SJCRH30 (cell line): ENCODE results near the gene ACOT13. TPM values are rescaled to one million over a fixed set of nuclear protein-coding genes. Genes with fewer than 3 reads are reported as not detected.
"Not testable (repeated sequence)": the region's sequence is repeated elsewhere in the genome, so short reads cannot be mapped to it uniquely, and the experiment has no call there.

Source experiments
- DNase-seq, 2 experiments: peaks; one replicate each; pipeline ENCODE4 v3.0.0-alpha.2; 2015 to 2020
- H3K27ac ChIP-seq: fragments of 250-450 bp; sonication (Bioruptor Pico); 2 replicates; pipeline ENCODE4 v1.5.1; 2020; ENCODE audit warnings: mild to moderate bottlenecking, moderate library complexity
- H3K27me3 ChIP-seq: fragments of 250-450 bp; sonication (Bioruptor Pico); 2 replicates; pipeline ENCODE4 v1.5.1; 2020; ENCODE audit warnings: mild to moderate bottlenecking, moderate library complexity
- H3K36me3 ChIP-seq: fragments of 250-450 bp; sonication (Bioruptor Pico); 2 replicates; pipeline ENCODE4 v1.5.1; 2020; ENCODE audit warnings: mild to moderate bottlenecking, moderate library complexity
- H3K4me1 ChIP-seq: fragments of 250-450 bp; sonication (Bioruptor Pico); 2 replicates; pipeline ENCODE4 v1.5.1; 2020; ENCODE audit warnings: mild to moderate bottlenecking, moderate library complexity
- H3K4me3 ChIP-seq: fragments of 250-450 bp; sonication (Bioruptor Pico); 2 replicates; pipeline ENCODE4 v1.5.1; 2020; ENCODE audit warnings: mild to moderate bottlenecking, moderate library complexity
- H3K9me3 ChIP-seq: fragments of 250-450 bp; sonication (Bioruptor Pico); replicated peaks from 2 replicates; pipeline ENCODE4 v1.5.1; 2020; ENCODE audit warnings: mild to moderate bottlenecking, moderate library complexity
- total RNA-seq: library from RNA; depleted of rRNA; stranded (reverse); fragments of >200 nt; shearing (Covaris generic); gene quantifications from 2 replicates; pipeline ENCODE4 v1.2.3, GENCODE V29; 2014

Gene ACOT13
- total RNA-seq, 1 experiment from 2014 or later, result 10.1 TPM

DNA sequence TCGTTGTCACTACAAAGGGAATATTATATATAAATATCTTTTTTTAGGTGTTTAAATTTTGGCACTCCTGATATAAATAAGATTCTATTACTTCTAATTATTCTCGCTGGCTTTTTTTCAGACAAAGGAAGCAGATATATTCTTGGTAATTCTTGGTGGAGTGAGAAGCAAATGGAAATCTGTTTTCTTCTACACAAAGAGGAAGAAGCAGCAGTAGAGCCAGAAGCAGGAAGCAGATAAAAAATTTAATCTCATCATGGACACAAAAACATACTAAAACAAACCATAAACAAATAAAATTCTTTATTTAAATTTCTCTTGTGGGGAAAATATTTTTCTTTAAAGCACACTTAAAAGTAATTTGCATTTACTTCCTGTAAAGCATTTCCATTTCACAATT is 17.2 kb upstream of the ACOT13 start:
- Histone ChIP-seq H3K4me1 (no peaks in the 10 kb centered on the region), H3K4me3 (no peak overlapping the region), H3K36me3 (peaks cover 2% of the 10 kb centered on the region; the same call in 1 of the 2 replicates), H3K27ac (no peak overlapping the region), H3K27me3 (no peaks in the 10 kb centered on the region), H3K9me3 (no peaks in the 10 kb centered on the region)
- no peak for DNase-seq

DNA sequence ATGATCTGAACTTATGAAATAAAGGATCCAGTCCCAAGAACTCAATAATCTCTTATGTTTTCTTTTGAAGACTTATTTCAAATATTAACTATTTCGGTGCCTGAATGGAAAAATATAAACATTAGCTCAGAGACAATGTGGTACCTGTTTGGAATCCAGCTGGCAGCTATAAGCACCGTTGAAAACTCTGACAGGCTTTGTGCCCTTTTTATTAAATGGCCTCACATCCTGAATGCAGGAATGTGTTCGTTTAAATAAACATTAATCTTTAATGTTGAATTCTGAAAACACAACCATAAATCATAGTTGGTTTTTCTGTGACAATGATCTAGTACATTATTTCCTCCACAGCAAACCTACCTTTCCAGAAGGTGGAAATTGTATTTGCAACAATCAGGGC is 16.5 kb upstream of the ACOT13 start:
- Histone ChIP-seq H3K27ac (no peak overlapping the region), H3K36me3 (peaks cover 2% of the 10 kb centered on the region; the same call in 1 of the 2 replicates), H3K9me3 (no peaks in the 10 kb centered on the region), H3K4me3 (no peak overlapping the region), H3K27me3 (no peaks in the 10 kb centered on the region), H3K4me1 (no peaks in the 10 kb centered on the region)
- no peak for DNase-seq

DNA sequence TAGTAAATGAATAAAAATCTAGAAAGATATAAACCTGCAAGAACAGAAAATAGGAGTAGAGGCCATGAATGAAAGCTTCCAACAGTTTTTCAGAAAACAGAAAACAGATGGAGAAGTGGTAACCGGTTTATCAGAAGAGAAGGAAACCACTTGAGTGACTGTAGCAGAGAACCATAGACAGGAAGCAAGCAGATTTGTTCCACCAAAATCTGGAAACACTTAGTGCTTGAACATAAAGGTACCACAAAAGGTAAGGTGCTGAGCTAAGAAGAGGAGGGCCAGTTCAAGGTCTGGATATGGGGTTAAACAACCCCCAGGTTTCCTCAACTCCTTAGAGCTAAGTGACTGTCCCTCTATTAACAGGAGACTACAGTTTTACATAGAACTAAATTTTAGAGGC is 11.7 kb upstream of the ACOT13 start:
- Histone ChIP-seq H3K36me3 (no peaks in the 10 kb centered on the region; the same call in 1 of the 2 replicates), H3K27me3 (no peaks in the 10 kb centered on the region), H3K27ac (no peak overlapping the region), H3K4me3 (no peak overlapping the region), H3K4me1 (no peaks in the 10 kb centered on the region), H3K9me3 (no peaks in the 10 kb centered on the region)
- no peak for DNase-seq

DNA sequence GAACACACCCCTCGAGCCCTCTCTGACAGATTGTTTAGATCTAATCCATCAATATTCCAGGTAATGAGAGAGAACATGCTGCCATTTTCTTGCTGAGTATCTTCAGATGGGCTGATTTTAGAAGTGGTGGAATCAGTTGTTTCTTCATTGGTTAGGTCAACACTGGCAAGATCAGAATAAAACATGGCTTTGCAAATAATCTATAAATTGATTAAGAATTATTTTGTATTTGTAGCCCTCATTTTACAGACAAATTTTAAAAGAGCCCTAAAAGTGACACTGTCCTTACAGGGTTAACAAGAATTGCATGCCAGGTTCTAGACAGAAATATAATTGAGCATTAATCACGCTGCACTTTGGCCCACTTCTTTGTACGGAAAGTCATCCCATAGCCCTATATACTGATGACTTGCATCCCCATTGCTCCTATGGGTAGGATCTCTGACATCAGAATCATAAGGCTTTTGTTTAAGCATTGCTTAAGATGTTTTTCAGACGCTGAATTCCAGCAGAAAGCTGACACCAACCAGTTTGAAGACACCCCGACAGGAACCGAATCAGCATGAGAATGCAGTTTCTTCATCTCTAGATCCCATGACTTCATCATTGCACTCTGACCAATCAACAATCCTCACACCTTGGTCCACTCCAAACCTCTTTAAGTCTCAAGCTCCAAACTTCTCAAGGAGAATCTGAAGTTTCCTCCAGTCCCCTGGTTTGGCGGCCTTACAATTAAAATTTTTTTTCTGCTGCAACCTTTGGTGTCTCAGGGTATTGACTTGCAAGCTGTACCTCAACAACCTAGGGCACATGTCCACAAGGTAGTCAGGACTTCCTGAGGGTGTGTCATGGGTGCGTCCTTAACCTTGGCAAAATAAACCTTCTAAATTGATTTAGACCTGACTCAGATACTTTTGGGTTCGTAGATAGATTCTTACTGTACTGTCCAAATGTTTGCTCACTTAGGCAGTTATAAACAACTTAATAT is 8.0 kb upstream of the ACOT13 start:
- Histone ChIP-seq H3K36me3 (peaks cover 5% of the 10 kb centered on the region; the same call in 1 of the 2 replicates), H3K27ac (no peak overlapping the region), H3K27me3 (no peaks in the 10 kb centered on the region), H3K4me3 (no peak overlapping the region), H3K9me3 (no peaks in the 10 kb centered on the region), H3K4me1 (no peaks in the 10 kb centered on the region)
- DNase-seq, result no peak

DNA sequence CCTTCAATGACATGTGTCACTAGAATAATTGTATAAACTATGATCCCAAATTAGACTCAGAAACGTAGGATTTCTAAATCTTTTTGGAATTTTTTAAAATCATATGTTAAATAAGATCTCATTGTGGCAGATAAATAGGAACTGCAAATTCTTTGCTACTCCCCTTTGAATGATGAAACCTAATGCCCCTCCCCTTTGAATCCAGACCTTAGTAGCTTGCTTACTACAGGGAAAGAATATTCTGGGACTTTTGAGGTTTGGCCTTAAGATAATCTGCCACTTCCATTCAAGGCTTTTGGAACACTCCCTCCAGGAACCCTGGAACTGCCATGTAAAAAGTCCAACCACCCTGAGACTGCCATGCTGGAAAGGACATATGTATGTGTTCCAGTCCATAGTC is 7.3 kb upstream of the ACOT13 start:
- no peak for DNase-seq
- peaks cover 5% of the 10 kb centered on the region; the same call in 1 of the 2 replicates for H3K36me3 ChIP-seq
- no peaks in the 10 kb centered on the region for H3K4me1 ChIP-seq
- no peak overlapping the region for H3K27ac ChIP-seq
- no peaks in the 10 kb centered on the region for H3K27me3 ChIP-seq
- H3K4me3 ChIP-seq, result no peak overlapping the region
- no peaks in the 10 kb centered on the region for H3K9me3 ChIP-seq

DNA sequence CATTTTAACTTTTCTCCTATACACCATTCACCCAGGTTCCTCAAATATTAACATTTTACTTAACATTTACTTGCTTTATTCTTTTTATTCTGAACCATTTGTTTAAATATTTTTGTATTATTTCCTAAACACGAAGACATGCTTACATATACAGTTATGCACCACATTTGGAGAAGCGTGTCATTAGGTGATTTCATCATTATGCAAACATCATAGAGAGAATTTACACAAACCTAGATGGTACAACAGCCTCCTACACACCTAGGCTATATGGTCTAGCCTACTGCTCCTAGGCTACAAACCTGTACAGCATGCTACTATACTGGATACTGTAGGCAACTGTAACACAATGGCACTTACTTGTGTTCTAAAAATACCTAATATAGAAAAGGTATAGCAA is 6.8 kb upstream of the ACOT13 start:
- H3K36me3 ChIP-seq, result peaks cover 5% of the 10 kb centered on the region; the same call in 1 of the 2 replicates
- H3K4me3 ChIP-seq, result no peak overlapping the region
- H3K9me3 ChIP-seq, result no peaks in the 10 kb centered on the region
- H3K27ac ChIP-seq, result no peak overlapping the region
- H3K4me1 ChIP-seq, result no peaks in the 10 kb centered on the region
- DNase-seq, result no peak
- H3K27me3 ChIP-seq, result no peaks in the 10 kb centered on the region

DNA sequence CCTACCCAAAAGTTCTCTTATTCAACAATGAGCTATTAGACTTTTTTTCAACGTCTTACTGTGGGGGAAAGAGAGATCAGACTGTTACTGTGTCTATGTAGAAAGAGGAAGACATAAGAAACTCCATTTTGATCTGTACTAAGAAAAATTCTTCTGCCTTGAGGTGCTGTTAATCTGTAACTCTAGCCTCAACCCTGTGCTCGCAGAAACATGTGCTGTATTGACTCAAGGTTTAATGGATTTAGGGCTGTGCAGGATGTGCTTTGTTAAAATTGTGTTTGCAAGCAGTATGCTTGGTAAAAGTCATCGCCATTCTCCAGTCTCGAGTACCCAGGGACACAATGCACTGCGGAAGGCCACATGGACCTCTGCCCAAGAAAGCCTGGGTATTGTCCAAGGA is 5.1 kb upstream of the ACOT13 start:
- not testable (repeated sequence) for H3K36me3 ChIP-seq, H3K4me1 ChIP-seq, H3K27me3 ChIP-seq, H3K9me3 ChIP-seq, DNase-seq, H3K27ac ChIP-seq, H3K4me3 ChIP-seq

DNA sequence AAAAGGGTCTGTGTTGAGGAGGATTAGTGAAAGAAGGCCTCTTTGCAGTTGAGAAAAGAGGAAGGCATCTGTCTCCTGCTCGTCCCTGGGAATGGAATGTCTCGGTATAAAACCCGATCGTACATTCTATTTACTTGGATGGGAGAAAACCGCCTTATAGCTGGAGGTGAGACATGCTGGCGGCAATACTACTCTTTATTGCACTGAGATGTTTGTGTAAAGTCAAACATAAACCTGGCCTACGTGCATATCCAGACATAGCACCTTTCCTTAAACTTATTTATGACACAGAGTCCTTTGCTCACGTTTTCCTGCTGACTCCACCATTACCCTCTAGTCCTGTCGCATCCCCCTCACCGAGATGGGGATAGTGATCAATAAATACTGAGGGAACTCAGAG is 4.6 kb upstream of the ACOT13 start:
- no peaks in the 10 kb centered on the region for H3K9me3 ChIP-seq
- H3K27ac ChIP-seq, result no peak overlapping the region
- no peak for DNase-seq
- H3K36me3 ChIP-seq, result peaks cover 5% of the 10 kb centered on the region; the same call in 1 of the 2 replicates
- no peak overlapping the region for H3K4me3 ChIP-seq
- H3K4me1 ChIP-seq, result no peaks in the 10 kb centered on the region
- H3K27me3 ChIP-seq, result no peaks in the 10 kb centered on the region

DNA sequence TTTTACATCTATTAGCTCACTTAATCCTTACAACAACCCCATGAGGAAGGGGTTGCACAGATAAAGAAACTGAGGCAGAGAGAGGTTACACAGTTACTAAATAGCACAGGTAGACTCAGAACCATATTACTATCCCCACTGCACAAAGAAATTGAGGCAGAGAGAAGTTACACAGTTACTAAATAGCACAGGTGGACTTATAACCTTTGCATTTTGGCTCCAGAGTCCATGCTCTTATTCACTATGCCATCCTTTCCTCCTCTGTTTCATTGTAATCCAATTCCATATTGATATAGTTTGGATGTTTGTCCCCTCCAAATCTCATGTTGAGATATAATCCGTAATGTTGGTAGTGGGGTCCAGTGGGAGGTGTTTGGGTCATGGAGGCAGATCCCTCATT is 3.7 kb upstream of the ACOT13 start:
- Histone ChIP-seq H3K4me3 (no peak overlapping the region), H3K4me1 (no peaks in the 10 kb centered on the region), H3K27ac (no peak overlapping the region), H3K36me3 (peaks cover 5% of the 10 kb centered on the region; the same call in 1 of the 2 replicates), H3K9me3 (no peaks in the 10 kb centered on the region), H3K27me3 (no peaks in the 10 kb centered on the region)
- DNase-seq, result no peak

DNA sequence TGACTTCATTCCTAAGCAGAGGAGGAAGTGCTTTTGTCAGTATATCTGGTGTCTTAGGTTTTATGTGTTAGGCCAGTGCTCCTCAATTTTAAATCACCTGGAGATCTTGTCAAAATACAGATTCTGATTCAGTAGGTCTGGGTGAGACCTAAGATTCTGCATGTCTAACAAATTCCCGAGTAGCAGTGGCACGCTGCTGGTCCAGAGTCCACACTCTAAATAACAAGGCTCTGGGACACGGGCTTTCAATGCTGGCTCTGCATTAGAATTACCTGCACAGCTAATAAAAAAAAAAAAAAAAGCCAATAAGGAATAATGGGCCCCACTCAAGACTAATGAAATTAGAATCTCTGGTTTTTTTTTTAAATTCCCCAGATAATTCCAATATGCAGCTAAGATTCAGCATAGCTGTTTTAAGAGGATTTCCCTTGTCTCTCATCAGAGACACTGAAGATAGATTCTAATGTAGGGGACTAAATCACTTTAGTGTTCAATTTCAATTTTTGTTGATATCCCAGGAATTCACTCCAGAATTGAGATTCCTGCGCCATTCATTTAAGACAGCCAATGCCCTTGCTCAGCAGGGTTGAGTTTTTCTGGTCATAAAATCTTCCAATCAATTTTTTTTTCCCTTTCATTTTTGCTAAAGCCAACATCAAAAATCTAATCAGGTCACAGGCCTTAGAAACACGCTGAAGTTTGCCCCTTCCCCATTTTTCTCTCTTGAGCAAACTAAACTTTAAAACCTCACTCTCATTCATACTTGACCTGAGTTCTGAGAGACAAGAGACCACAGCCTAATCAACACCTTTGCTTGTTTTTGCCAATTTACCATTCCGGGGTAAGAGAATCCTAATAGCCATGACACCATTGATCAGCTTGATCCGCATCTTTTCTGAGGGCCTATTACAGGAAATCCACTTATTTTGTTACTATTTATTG is 2.6 kb upstream of the ACOT13 start:
- DNase-seq, result no peak
- H3K4me3 ChIP-seq, result no peak overlapping the region
- no peaks in the 10 kb centered on the region for H3K9me3 ChIP-seq
- H3K4me1 ChIP-seq, result no peaks in the 10 kb centered on the region
- H3K36me3 ChIP-seq, result peaks cover 5% of the 10 kb centered on the region; the same call in 1 of the 2 replicates
- no peak overlapping the region for H3K27ac ChIP-seq
- H3K27me3 ChIP-seq, result no peaks in the 10 kb centered on the region

DNA sequence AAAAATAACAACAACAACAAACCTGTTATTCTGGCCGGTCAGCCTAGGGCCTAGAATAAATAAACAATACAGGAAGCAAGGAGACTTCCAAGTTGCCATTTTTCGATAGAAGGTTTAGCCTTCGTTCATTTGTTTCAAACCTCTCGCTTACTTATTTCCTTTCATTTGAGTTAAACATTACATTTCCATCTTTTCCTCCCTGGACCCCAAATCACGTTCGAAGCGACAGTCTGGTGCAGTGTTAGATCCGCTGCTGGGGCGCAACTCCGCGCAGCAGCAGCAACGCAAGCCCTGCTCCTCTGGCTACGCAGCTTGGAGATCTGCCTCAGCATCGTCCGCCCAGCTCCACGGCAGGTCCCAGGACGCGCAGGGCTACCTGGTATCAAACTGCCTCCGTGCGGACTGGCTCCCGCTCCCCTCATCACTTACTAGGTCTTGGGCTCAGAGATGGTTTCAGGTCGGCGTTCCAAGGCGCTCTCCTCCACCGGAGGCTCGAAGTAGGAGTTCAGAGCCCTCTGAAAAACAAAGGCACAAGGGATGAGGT is 708 bp upstream of the ACOT13 start:
- no peaks in the 10 kb centered on the region for H3K4me1 ChIP-seq
- DNase-seq, result peak in 1 of 2 experiments; percentile 26
- H3K27me3 ChIP-seq, result no peaks in the 10 kb centered on the region

DNA sequence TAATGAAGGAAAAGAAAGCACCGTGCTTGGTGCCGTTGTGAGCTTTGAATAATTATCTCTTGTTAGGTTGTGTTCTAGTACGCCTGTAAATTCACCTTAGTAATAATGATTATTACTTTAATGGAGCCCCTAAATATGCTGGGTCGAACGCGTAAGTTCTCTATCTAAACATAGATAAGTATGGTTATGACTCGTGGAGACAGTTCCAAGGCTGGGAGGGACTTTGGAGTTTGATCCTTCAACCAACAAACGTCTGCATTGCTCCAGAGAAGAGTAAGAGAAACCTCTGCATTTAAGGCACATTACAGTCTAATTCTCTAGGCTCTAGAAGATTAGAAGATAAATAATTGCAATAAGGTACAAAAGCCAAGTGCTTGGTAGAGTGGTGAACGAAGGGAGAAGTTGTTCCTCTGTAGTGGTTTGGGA is 514 bp downstream of the ACOT13 start:
- peaks cover 5% of the 10 kb centered on the region; the same call in 1 of the 2 replicates for H3K36me3 ChIP-seq
- H3K4me3 ChIP-seq, result peak overlapping the region; percentile 75
- no peaks in the 10 kb centered on the region for H3K27me3 ChIP-seq
- H3K4me1 ChIP-seq, result no peaks in the 10 kb centered on the region
- no peaks in the 10 kb centered on the region for H3K9me3 ChIP-seq
- peak overlapping the region; percentile 75 for H3K27ac ChIP-seq
- DNase-seq, result peak in 1 of 2 experiments; percentile 3

More for the DNA sequence above, 708 bp upstream of the ACOT13 start:
- Histone ChIP-seq H3K4me3 (peak overlapping the region; percentile 75), H3K27ac (peak overlapping the region; percentile 75; the same call in 1 of the 2 replicates), H3K36me3 (peaks cover 5% of the 10 kb centered on the region; the same call in 1 of the 2 replicates), H3K9me3 (no peaks in the 10 kb centered on the region)

DNA sequence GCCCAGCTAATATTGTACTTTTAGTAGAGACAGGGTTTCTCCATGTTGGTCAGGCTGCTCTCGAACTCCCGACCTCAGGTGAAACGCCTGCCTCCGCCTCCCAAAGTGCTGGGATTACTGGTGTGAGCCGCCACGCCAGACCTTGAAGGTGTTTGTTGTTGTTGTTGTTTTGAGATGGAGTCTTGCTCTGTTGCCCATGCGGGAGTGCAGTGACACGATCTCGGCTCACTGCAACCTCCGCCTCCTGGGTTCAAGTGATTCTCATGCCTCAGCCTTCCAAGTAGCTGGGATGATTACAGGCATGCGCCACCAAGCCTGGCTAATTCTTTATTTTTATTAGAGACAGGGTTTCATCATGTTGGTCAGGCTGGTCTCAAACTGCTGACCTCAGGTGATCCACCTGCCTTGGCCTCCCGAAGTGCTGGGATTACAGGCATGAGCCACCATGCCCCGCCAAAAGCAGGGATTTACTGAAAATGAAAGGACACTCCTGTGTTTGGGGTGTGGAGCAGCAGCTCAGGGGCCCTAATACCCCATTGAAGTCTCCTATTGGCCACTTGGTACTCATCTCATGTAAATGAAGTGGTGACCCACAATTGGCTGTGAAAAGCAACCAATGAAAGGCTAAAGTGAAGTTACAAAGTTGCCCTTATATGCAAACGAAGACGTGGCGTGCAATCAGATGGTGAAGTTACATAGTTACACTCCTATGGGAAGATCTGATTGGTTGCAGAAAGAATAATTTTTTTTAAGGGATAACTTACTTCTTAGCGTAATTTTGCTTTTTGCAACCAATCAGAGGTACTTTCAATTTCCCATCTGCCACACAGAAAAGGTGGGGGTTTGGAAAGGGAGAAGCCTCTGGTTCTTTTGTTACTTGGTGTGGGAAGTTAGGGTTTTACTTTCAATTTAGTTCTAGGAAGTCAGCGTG is 1.5 kb downstream of the ACOT13 start:
- H3K27ac ChIP-seq, H3K4me1 ChIP-seq, DNase-seq, H3K27me3 ChIP-seq, H3K36me3 ChIP-seq, H3K9me3 ChIP-seq: not testable (repeated sequence)
- H3K4me3 ChIP-seq, result peak overlapping the region; percentile 75

DNA sequence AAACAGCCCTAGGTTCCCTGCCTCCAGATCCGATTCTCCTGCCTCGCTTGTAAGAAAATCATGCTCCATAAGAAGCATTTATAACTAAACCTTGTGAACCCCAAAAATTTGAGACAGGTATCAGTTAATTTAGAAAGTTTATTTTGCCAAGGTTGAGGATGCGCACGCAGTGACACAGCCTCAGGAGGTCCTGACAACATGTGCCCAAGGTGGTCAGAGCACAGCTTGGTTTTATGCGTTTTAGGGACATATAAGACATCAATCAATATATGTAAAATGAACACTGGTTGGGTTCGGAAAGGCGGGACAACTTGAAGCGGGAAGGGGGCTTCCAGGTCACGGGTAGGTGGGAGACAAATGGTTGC is 2.1 kb downstream of the ACOT13 start:
- Histone ChIP-seq H3K27me3 (no peaks in the 10 kb centered on the region), H3K27ac (no peak overlapping the region), H3K4me3 (no peak overlapping the region), H3K4me1 (no peaks in the 10 kb centered on the region), H3K9me3 (no peaks in the 10 kb centered on the region), H3K36me3 (no peaks in the 10 kb centered on the region)
- no peak for DNase-seq
